Measurements from ENCODE around the gene LIN37. TPM values are rescaled to one million over a fixed set of nuclear protein-coding genes. Genes with fewer than 3 reads are reported as not detected.
A peak's percentile ranks its signal among the peaks of the same experiment; 100 is the strongest.

The LIN37 gene
- total and polyA plus RNA-seq, 12 donors, result 6.0 to 137 (median 12.5) TPM

GRCh38 chr19:35724560-35724959, 23.8 kb upstream of the LIN37 start:
- Histone ChIP-seq H3K27ac (no peak overlapping the region), H3K4me3 (no peak overlapping the region), H3K27me3 (no peaks in the 10 kb centered on the region), H3K9me3 (replicated peaks in 1 of 3) (no peaks in the 10 kb centered on the region), H3K4me1 (replicated peaks in 1 of 2) (peaks cover under 1 to 6% of the 10 kb centered on the region in 2 donors), H3K36me3 (replicated peaks in 1 of 2) (peaks cover 0 to 96% of the 10 kb centered on the region in 2 donors)
- TF ChIP-seq POLR2A (IDR thresholded peaks at IDR 0.05) (no peak), CTCF (IDR thresholded peaks at IDR 0.05) (no peak)
- intact Hi-C loops (cut with DNase I), result no loop called here
- peak in 2 of 7 donors; percentile 5 to 26 for DNase-seq
- 89 to 94% (median 91%) methylated on average over 5 to 12 of the region's 12 CpGs for WGBS, 4 donors

GRCh38 chr19:35725216-35725861, 23.0 kb upstream of the LIN37 start:
- H3K27ac ChIP-seq, result no peak overlapping the region
- no peaks in the 10 kb centered on the region for H3K27me3 ChIP-seq
- H3K4me1 ChIP-seq (replicated peaks in 1 of 2), result no peaks in the 10 kb centered on the region
- no peak overlapping the region for H3K4me3 ChIP-seq
- intact Hi-C loops (cut with DNase I), result no loop called here
- TF ChIP-seq CTCF (IDR thresholded peaks at IDR 0.05) (no peak), POLR2A (IDR thresholded peaks at IDR 0.05) (no peak)
- DNase-seq, result peak in 1 of 7 donors; percentile 6
- H3K9me3 ChIP-seq (replicated peaks in 1 of 3), result no peaks in the 10 kb centered on the region
- 92 to 95% (median 93%) methylated on average over 8 to 23 of the region's 23 CpGs for WGBS, 4 donors
- H3K36me3 ChIP-seq (replicated peaks in 1 of 2), result peaks cover 0 to 98% of the 10 kb centered on the region in 2 donors

- no peak for DNase-seq
- 90 to 95% (median 94%) methylated on average over 7 to 25 of the region's 25 CpGs for WGBS, 4 donors
- intact Hi-C loops (cut with DNase I), result no loop called here
- TF ChIP-seq POLR2A (IDR thresholded peaks at IDR 0.05), result no peak
- TF ChIP-seq CTCF (IDR thresholded peaks at IDR 0.05), result no peak
- Histone ChIP-seq H3K9me3 (replicated peaks in 1 of 3) (no peaks in the 10 kb centered on the region), H3K27me3 (no peaks in the 10 kb centered on the region), H3K27ac (no peak overlapping the region), H3K4me1 (replicated peaks in 1 of 2) (no peaks in the 10 kb centered on the region), H3K4me3 (no peak overlapping the region), H3K36me3 (replicated peaks in 1 of 2) (peaks cover 0 to 100% of the 10 kb centered on the region in 2 donors)
These were observed 21.1 kb upstream of the LIN37 start for GRCh38 chr19:35727053-35727955.

- TF ChIP-seq POLR2A (IDR thresholded peaks at IDR 0.05), result no peak
- Histone ChIP-seq H3K4me3 (no peak overlapping the region), H3K4me1 (replicated peaks in 1 of 2) (no peaks in the 10 kb centered on the region), H3K27ac (no peak overlapping the region), H3K27me3 (no peaks in the 10 kb centered on the region), H3K9me3 (replicated peaks in 1 of 3) (no peaks in the 10 kb centered on the region), H3K36me3 (replicated peaks in 1 of 2) (peaks cover 0 to 97% of the 10 kb centered on the region in 2 donors)
- 89 to 92% (median 91%) methylated on average over 17 to 19 of the region's 19 CpGs for WGBS, 4 donors
- intact Hi-C loops (cut with DNase I), result no loop called here
- DNase-seq, result peak in 1 of 7 donors; percentile 3
These were observed 20.2 kb upstream of the LIN37 start for GRCh38 chr19:35727956-35728706.

All from adrenal gland (tissue), 12 donors.